SK-N-SH treated with all-trans-retinoic acid at 6 μM for 48 hours (cell line): ENCODE measurements around the gene ZNF362.

Experiments
- ATAC-seq: fragments of 200-7000 bp; cut with Tn5 transposase; 3 replicates; pipeline ENCODE4 v1.9.1; 2020; ENCODE audit warnings: mild to moderate bottlenecking, moderate library complexity
- ARNTL ChIP-seq: fragments of 450-650 bp; formaldehyde crosslinking; IDR thresholded peaks from 2 replicates; pipeline ENCODE4 v1.5.0; 2020; ENCODE audit warnings: low read depth, mild to moderate bottlenecking, moderate library complexity, borderline replicate concordance
- CSDC2 ChIP-seq: fragments of 250-450 bp; sonication (Bioruptor Pico); IDR thresholded peaks from 2 replicates; pipeline ENCODE4 v1.5.0; 2020; ENCODE audit warnings: mild to moderate bottlenecking, moderate library complexity
- ESRRG ChIP-seq: fragments of 250-450 bp; sonication (Bioruptor Pico); IDR thresholded peaks from 2 replicates; pipeline ENCODE4 v1.6.1; 2021; ENCODE audit warnings: mild to moderate bottlenecking
- GLIS3 ChIP-seq: fragments of 250-450 bp; sonication (Bioruptor Pico); IDR thresholded peaks from 2 replicates; pipeline ENCODE4 v1.5.0; 2020; ENCODE audit warnings: mild to moderate bottlenecking, moderate library complexity
- ISL1 ChIP-seq: fragments of 250-450 bp; sonication (Bioruptor Pico); IDR thresholded peaks from 2 replicates; pipeline ENCODE4 v2.1.2; 2022; ENCODE audit warnings: mild to moderate bottlenecking, moderate library complexity
- OSR1 ChIP-seq: fragments of 250-450 bp; sonication (Bioruptor Pico); IDR thresholded peaks from 2 replicates; pipeline ENCODE4 v1.8.0; 2022; ENCODE audit warnings: moderate library complexity, mild to moderate bottlenecking, inconsistent platforms
- PPARA ChIP-seq: fragments of 250-450 bp; sonication (Bioruptor Pico); IDR thresholded peaks from 2 replicates; pipeline ENCODE4 v1.5.0; 2020; ENCODE audit warnings: mild to moderate bottlenecking, borderline replicate concordance
- RARB ChIP-seq: fragments of 250-450 bp; sonication (Bioruptor Pico); IDR thresholded peaks from 2 replicates; pipeline ENCODE4 v1.8.0; 2021; ENCODE audit warnings: mild to moderate bottlenecking, moderate library complexity
- SNAI2 ChIP-seq: fragments of 250-450 bp; sonication (Bioruptor Pico); IDR thresholded peaks from 2 replicates; pipeline ENCODE4 v1.5.0; 2020; ENCODE audit warnings: mild to moderate bottlenecking, moderate library complexity
- TOX ChIP-seq: fragments of 250-450 bp; sonication (Bioruptor Pico); IDR thresholded peaks from 2 replicates; pipeline ENCODE4 v1.8.0; 2021; ENCODE audit warnings: mild to moderate bottlenecking, moderate library complexity, borderline replicate concordance
- ZC3H10 ChIP-seq: fragments of 250-450 bp; sonication (Bioruptor Pico); IDR thresholded peaks from 2 replicates; pipeline ENCODE4 v1.5.1; 2021; ENCODE audit warnings: mild to moderate bottlenecking, moderate library complexity
- ZFP3 ChIP-seq: fragments of 250-450 bp; sonication (Bioruptor Pico); IDR thresholded peaks from 2 replicates; pipeline ENCODE4 v1.5.0; 2020; ENCODE audit warnings: mild to moderate bottlenecking, moderate library complexity
- ZFP30 ChIP-seq: fragments of 450-650 bp; formaldehyde crosslinking; IDR thresholded peaks from 2 replicates; pipeline ENCODE4 v1.5.0; 2022; ENCODE audit warnings: mild to moderate bottlenecking, moderate library complexity
- ZNF565 ChIP-seq: fragments of 450-650 bp; formaldehyde crosslinking; conservative IDR thresholded peaks from 2 replicates; pipeline ENCODE4 v1.5.0; 2020; ENCODE audit warnings: low read depth, mild to moderate bottlenecking, moderate library complexity
- ZNF70 ChIP-seq: fragments of 450-650 bp; formaldehyde crosslinking; IDR thresholded peaks from 2 replicates; pipeline ENCODE4 v1.5.0; 2020; ENCODE audit warnings: mild to moderate bottlenecking, moderate library complexity
- ZNF8 ChIP-seq: fragments of 450-650 bp; formaldehyde crosslinking; IDR thresholded peaks from 2 replicates; pipeline ENCODE4 v1.5.0; 2020; ENCODE audit warnings: mild to moderate bottlenecking, moderate library complexity
- TF ChIP-seq, protein P1 (sequence below): fragments of 250-450 bp; sonication (Bioruptor Pico); IDR thresholded peaks from 2 replicates; pipeline ENCODE4 v1.5.0; 2020; ENCODE audit warnings: mild to moderate bottlenecking, moderate library complexity
- TF ChIP-seq, protein P2 (sequence below): fragments of 250-450 bp; sonication (Bioruptor Pico); IDR thresholded peaks from 2 replicates; pipeline ENCODE4 v1.5.1; 2020; ENCODE audit warnings: low read depth, mild to moderate bottlenecking, moderate library complexity
- TF ChIP-seq, protein P3 (sequence below): fragments of 250-450 bp; sonication (Bioruptor Pico); IDR thresholded peaks from 2 replicates; pipeline ENCODE4 v1.8.0; 2021; ENCODE audit warnings: low read depth, mild to moderate bottlenecking, moderate library complexity, borderline replicate concordance
- TF ChIP-seq, protein P4 (sequence below): fragments of 250-450 bp; sonication (Bioruptor Pico); IDR thresholded peaks from 2 replicates; pipeline ENCODE4 v1.5.1; 2021; ENCODE audit warnings: mild to moderate bottlenecking, moderate library complexity
- TF ChIP-seq, protein P5 (sequence below): fragments of 250-450 bp; sonication (Bioruptor Pico); IDR thresholded peaks from 2 replicates; pipeline ENCODE4 v1.8.0; 2020; ENCODE audit warnings: mild to moderate bottlenecking, moderate library complexity, borderline replicate concordance

ZNF362 gene

DNA sequence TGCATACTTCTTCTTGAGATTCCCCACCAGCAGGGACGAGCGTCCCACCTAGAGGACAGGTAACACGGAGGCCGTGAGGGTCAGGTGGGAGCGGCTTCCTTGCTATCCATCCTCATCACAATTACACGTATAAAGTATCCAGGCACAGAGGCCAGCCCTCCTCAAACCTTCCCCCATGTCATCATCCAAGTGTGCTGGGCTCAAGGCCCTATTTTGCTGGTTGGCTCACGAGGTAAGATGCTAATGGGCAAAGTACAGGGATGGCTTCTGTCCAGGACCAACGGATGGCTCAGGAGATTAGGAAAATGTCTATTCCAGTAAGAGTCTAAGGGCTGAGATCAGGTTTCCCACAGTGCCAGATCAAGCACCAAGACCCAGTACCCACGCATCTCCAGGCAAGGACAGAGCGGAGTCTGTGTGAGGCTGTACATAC, 76.1 kb downstream of the ZNF362 start:
- TF ChIP-seq GLIS3 (CRISPR knock-in tag): no peak
- TF ChIP-seq ISL1: peak; percentile 37; the same call in 1 of the 2 replicates
- peak; percentile 39 for ATAC-seq

DNA sequence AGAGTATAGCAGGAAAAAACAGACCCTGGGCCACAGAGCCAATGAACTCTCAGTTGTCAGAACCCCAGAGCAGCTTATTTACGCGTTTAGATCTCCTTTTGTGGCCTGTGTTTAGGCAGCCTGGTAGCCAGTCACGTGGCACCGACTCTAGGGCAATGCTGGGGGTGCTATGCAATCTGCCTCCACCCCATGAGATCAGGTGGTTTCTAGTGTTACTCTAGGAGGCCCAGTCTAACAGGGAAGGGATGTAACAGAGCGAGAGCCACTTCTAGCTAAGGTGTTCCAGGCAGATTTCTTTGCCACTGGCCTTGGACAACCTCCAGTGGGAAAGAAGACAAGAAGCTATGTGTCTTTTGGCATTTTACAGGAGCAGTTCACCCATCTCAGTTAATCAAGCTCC, 76.6 kb downstream of the ZNF362 start:
- TF ChIP-seq RARB (CRISPR knock-in tag) (no peak), CSDC2 (CRISPR knock-in tag) (no peak), ZNF565 (CRISPR knock-in tag) (no peak), TOX (no peak), ESRRG (CRISPR knock-in tag) (no peak), OSR1 (CRISPR knock-in tag) (no peak), ZNF8 (CRISPR knock-in tag) (no peak), ZFP30 (CRISPR knock-in tag) (no peak), ISL1 (no peak), ZC3H10 (CRISPR knock-in tag) (no peak), PPARA (CRISPR knock-in tag) (no peak), ARNTL (CRISPR knock-in tag) (no peak), ZNF70 (CRISPR knock-in tag) (no peak), SNAI2 (no peak)
- TF ChIP-seq, protein P1, sequence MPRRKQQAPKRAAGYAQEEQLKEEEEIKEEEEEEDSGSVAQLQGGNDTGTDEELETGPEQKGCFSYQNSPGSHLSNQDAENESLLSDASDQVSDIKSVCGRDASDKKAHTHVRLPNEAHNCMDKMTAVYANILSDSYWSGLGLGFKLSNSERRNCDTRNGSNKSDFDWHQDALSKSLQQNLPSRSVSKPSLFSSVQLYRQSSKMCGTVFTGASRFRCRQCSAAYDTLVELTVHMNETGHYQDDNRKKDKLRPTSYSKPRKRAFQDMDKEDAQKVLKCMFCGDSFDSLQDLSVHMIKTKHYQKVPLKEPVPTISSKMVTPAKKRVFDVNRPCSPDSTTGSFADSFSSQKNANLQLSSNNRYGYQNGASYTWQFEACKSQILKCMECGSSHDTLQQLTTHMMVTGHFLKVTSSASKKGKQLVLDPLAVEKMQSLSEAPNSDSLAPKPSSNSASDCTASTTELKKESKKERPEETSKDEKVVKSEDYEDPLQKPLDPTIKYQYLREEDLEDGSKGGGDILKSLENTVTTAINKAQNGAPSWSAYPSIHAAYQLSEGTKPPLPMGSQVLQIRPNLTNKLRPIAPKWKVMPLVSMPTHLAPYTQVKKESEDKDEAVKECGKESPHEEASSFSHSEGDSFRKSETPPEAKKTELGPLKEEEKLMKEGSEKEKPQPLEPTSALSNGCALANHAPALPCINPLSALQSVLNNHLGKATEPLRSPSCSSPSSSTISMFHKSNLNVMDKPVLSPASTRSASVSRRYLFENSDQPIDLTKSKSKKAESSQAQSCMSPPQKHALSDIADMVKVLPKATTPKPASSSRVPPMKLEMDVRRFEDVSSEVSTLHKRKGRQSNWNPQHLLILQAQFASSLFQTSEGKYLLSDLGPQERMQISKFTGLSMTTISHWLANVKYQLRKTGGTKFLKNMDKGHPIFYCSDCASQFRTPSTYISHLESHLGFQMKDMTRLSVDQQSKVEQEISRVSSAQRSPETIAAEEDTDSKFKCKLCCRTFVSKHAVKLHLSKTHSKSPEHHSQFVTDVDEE: no peak
- TF ChIP-seq, protein P2, sequence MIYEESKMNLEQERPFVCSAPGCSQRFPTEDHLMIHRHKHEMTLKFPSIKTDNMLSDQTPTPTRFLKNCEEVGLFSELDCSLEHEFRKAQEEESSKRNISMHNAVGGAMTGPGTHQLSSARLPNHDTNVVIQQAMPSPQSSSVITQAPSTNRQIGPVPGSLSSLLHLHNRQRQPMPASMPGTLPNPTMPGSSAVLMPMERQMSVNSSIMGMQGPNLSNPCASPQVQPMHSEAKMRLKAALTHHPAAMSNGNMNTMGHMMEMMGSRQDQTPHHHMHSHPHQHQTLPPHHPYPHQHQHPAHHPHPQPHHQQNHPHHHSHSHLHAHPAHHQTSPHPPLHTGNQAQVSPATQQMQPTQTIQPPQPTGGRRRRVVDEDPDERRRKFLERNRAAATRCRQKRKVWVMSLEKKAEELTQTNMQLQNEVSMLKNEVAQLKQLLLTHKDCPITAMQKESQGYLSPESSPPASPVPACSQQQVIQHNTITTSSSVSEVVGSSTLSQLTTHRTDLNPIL: no peak
- TF ChIP-seq, protein P3, sequence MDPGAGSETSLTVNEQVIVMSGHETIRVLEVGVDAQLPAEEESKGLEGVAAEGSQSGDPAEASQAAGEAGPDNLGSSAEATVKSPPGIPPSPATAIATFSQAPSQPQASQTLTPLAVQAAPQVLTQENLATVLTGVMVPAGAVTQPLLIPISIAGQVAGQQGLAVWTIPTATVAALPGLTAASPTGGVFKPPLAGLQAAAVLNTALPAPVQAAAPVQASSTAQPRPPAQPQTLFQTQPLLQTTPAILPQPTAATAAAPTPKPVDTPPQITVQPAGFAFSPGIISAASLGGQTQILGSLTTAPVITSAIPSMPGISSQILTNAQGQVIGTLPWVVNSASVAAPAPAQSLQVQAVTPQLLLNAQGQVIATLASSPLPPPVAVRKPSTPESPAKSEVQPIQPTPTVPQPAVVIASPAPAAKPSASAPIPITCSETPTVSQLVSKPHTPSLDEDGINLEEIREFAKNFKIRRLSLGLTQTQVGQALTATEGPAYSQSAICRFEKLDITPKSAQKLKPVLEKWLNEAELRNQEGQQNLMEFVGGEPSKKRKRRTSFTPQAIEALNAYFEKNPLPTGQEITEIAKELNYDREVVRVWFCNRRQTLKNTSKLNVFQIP (CRISPR knock-in tag): no peak
- TF ChIP-seq, protein P4, sequence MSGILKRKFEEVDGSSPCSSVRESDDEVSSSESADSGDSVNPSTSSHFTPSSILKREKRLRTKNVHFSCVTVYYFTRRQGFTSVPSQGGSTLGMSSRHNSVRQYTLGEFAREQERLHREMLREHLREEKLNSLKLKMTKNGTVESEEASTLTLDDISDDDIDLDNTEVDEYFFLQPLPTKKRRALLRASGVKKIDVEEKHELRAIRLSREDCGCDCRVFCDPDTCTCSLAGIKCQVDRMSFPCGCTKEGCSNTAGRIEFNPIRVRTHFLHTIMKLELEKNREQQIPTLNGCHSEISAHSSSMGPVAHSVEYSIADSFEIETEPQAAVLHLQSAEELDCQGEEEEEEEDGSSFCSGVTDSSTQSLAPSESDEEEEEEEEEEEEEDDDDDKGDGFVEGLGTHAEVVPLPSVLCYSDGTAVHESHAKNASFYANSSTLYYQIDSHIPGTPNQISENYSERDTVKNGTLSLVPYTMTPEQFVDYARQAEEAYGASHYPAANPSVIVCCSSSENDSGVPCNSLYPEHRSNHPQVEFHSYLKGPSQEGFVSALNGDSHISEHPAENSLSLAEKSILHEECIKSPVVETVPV (CRISPR knock-in tag): no peak
- TF ChIP-seq, protein P5, sequence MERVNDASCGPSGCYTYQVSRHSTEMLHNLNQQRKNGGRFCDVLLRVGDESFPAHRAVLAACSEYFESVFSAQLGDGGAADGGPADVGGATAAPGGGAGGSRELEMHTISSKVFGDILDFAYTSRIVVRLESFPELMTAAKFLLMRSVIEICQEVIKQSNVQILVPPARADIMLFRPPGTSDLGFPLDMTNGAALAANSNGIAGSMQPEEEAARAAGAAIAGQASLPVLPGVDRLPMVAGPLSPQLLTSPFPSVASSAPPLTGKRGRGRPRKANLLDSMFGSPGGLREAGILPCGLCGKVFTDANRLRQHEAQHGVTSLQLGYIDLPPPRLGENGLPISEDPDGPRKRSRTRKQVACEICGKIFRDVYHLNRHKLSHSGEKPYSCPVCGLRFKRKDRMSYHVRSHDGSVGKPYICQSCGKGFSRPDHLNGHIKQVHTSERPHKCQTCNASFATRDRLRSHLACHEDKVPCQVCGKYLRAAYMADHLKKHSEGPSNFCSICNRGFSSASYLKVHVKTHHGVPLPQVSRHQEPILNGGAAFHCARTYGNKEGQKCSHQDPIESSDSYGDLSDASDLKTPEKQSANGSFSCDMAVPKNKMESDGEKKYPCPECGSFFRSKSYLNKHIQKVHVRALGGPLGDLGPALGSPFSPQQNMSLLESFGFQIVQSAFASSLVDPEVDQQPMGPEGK (CRISPR knock-in tag): no peak
- ATAC-seq: no peak

DNA sequence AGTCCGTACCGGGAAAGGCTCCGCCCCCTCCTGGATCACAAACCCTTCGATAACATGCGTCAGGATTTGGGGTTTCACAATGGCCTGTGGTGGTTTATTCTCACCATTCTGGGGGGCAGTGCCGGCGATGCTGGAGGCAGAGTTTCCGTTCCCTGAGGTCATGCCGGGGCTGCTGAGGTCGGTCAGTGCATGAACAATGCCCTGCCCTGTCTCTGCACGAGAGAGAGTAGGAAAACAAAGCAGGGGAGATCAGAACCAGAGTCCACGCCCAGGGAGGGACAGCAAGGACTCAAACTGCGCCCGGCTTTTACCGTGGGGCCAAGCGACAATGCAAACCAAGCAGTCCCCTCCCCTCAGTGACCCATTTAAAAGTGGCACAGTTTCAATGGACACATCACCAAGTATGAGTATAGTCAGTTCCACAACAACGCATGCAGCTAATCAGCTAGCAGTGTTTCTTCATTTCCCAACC, 77.8 kb downstream of the ZNF362 start:
- no peak for ATAC-seq
- TF ChIP-seq ZNF8 (CRISPR knock-in tag) (no peak), ARNTL (CRISPR knock-in tag) (no peak), PPARA (CRISPR knock-in tag) (no peak), ZNF565 (CRISPR knock-in tag) (no peak), ZC3H10 (CRISPR knock-in tag) (no peak), ZFP3 (CRISPR knock-in tag) (no peak), ESRRG (CRISPR knock-in tag) (no peak), GLIS3 (CRISPR knock-in tag) (no peak)
- TF ChIP-seq, protein P3 (CRISPR knock-in tag): no peak
- TF ChIP-seq, protein P4 (CRISPR knock-in tag): no peak
- TF ChIP-seq, protein P1: no peak
